ENCODE results near the gene IL16.
"Not testable (repeated sequence)": the region's sequence is repeated elsewhere in the genome, so short reads cannot be mapped to it uniquely, and the experiment has no call there.

IL16 gene

GRCh38 chr15:81197255-81197630 lies 564 bp downstream of the IL16 start:
- no peaks in the 10 kb centered on the region for H3K9me3 ChIP-seq
- TF ChIP-seq CTCF (IDR thresholded peaks at IDR 0.05), result no peak
- intact Hi-C loops (cut with DNase I; ENCODE audit: low total_unique reads), result no loop called here
- H3K27ac ChIP-seq, result no peak overlapping the region
- H3K4me1 ChIP-seq, result peaks cover 0 to 6% (median 0%) of the 10 kb centered on the region in 4 donors
- DNase-seq, result no peak
- no peaks in the 10 kb centered on the region for H3K27me3 ChIP-seq
- H3K36me3 ChIP-seq, result no peaks in the 10 kb centered on the region
- no peak overlapping the region for H3K4me3 ChIP-seq

- intact Hi-C loops (cut with DNase I; ENCODE audit: low total_unique reads), result no loop called here
- H3K36me3 ChIP-seq, result no peaks in the 10 kb centered on the region
- no peak overlapping the region for H3K27ac ChIP-seq
- H3K4me3 ChIP-seq, result no peak overlapping the region
- H3K27me3 ChIP-seq, result no peaks in the 10 kb centered on the region
- H3K4me1 ChIP-seq, result peaks cover 0 to 6% (median 0%) of the 10 kb centered on the region in 4 donors
- DNase-seq, result no peak
- H3K9me3 ChIP-seq, result no peaks in the 10 kb centered on the region
- no peak for TF ChIP-seq CTCF (IDR thresholded peaks at IDR 0.05)
Observed at GRCh38 chr15:81197688-81198281, 1.1 kb downstream of the IL16 start.

- Histone ChIP-seq H3K27me3 (no peaks in the 10 kb centered on the region), H3K4me3 (no peak overlapping the region), H3K4me1 (peaks cover 0 to 6% (median 0%) of the 10 kb centered on the region in 4 donors), H3K9me3 (no peaks in the 10 kb centered on the region), H3K36me3 (no peaks in the 10 kb centered on the region), H3K27ac (no peak overlapping the region)
- TF ChIP-seq CTCF (IDR thresholded peaks at IDR 0.05), result no peak
- DNase-seq, result no peak
- intact Hi-C loops (cut with DNase I; ENCODE audit: low total_unique reads), result no loop called here
Observed at GRCh38 chr15:81199031-81199779, 2.5 kb downstream of the IL16 start.

GRCh38 chr15:81206018-81206417 lies 9.3 kb downstream of the IL16 start:
- TF ChIP-seq CTCF (IDR thresholded peaks at IDR 0.05), result no peak
- no peak for DNase-seq
- Histone ChIP-seq H3K27ac (no peak overlapping the region), H3K4me1 (no peaks in the 10 kb centered on the region), H3K4me3 (no peak overlapping the region), H3K9me3 (peaks cover 0 to 5% (median 0%) of the 10 kb centered on the region in 3 donors), H3K36me3 (no peaks in the 10 kb centered on the region), H3K27me3 (no peaks in the 10 kb centered on the region)
- intact Hi-C loops (cut with DNase I; ENCODE audit: low total_unique reads), result no loop called here

- DNase-seq; H3K4me3 ChIP-seq; intact Hi-C loops (cut with DNase I; ENCODE audit: low total_unique reads); H3K36me3 ChIP-seq; H3K9me3 ChIP-seq; H3K27ac ChIP-seq; H3K4me1 ChIP-seq; H3K27me3 ChIP-seq: not testable (repeated sequence)
Observed at GRCh38 chr15:81207987-81208386, 11.3 kb downstream of the IL16 start.

- no peaks in the 10 kb centered on the region for H3K4me1 ChIP-seq
- peaks cover 0 to 21% (median 13%) of the 10 kb centered on the region in 3 donors for H3K9me3 ChIP-seq
- H3K27me3 ChIP-seq, result no peaks in the 10 kb centered on the region
- peak in 1 of 2 donors; percentile 50 for DNase-seq
- no peaks in the 10 kb centered on the region for H3K36me3 ChIP-seq
- TF ChIP-seq CTCF (IDR thresholded peaks at IDR 0.05), result no peak
- intact Hi-C loops (cut with DNase I; ENCODE audit: low total_unique reads), result no loop called here
- H3K27ac ChIP-seq, result no peak overlapping the region
- no peak overlapping the region for H3K4me3 ChIP-seq
Observed at GRCh38 chr15:81209635-81210034, 13.0 kb downstream of the IL16 start.

All from tibial artery (tissue), 4 donors.